Thoracic aorta (tissue), 2 donors: ENCODE data around the gene DNAJB1. TPM values are rescaled to one million over a fixed set of nuclear protein-coding genes. Genes with fewer than 3 reads are reported as not detected.

Experiments
- ATAC-seq: fragments of 150-250 bp; one replicate; pipeline ENCODE4 v1.8.0; 2017; ENCODE audit warnings: low read depth; ENCODE audit not compliant: insufficient number of reproducible peaks, low FRiP score
- DNase-seq: peaks from one replicate; pipeline ENCODE4 v3.0.0-alpha.2; 2020; ENCODE audit warnings: low spot score
- H3K27ac ChIP-seq, 2 donors: fragments of 200-600 bp; sonication (generic); 1 replicate in 1 of 2; 2 replicates in 1 of 2; pipeline ENCODE4 v1.5.1; 2016; ENCODE audit warnings: mild to moderate bottlenecking in 2 of 2, moderate library complexity in 2 of 2
- H3K27me3 ChIP-seq: fragments of 200-600 bp; sonication (generic); replicated peaks from 2 replicates; pipeline ENCODE4 v1.6.0; 2016; ENCODE audit warnings: mild to moderate bottlenecking; ENCODE audit not compliant: insufficient read depth
- H3K36me3 ChIP-seq: fragments of 200-600 bp; sonication (generic); one replicate; pipeline ENCODE4 v1.5.1; 2016
- H3K4me1 ChIP-seq, 2 donors: fragments of 200-600 bp; sonication (generic); 1 replicate in 1 of 2; 2 replicates in 1 of 2; pipeline versions ENCODE4 v1.5.1 to v1.6.0; 2016; ENCODE audit warnings: low read depth in 2 of 2, mild to moderate bottlenecking in 1 of 2; ENCODE audit not compliant: control insufficient read depth in 1 of 2
- H3K4me3 ChIP-seq: fragments of 200-600 bp; sonication (generic); 2 replicates; pipeline ENCODE4 v1.5.1; 2016; ENCODE audit warnings: mild to moderate bottlenecking
- H3K9me3 ChIP-seq: fragments of 200-600 bp; sonication (generic); 2 replicates; pipeline ENCODE4 v1.5.1; 2016
- CTCF ChIP-seq: fragments of 200-600 bp; sonication (generic); IDR thresholded peaks from one replicate; pipeline ENCODE4 v1.5.1; 2019; ENCODE audit warnings: antibody characterized with exemption
- total RNA-seq, 2 donors: library from RNA; depleted of rRNA; stranded (reverse); fragments of >200 nt; gene quantifications; one replicate each; pipeline versions ENCODE4 v1.1.0 to v1.2.3, GENCODE V29; 2016

DNAJB1 gene
- total RNA-seq, 2 donors from 2014 or later = 50.1 to 50.6 TPM

GRCh38 chr19:14560776-14561108 is 42.5 kb upstream of the DNAJB1 start:
- Histone ChIP-seq H3K9me3 (no peaks in the 10 kb centered on the region), H3K4me3 (no peak overlapping the region), H3K4me1 (peaks cover 18 to 45% of the 10 kb centered on the region in 2 donors), H3K36me3 (peaks cover 9% of the 10 kb centered on the region), H3K27me3 (no peaks in the 10 kb centered on the region), H3K27ac (peak overlapping the region; percentile 76 to 90)
- no peak for DNase-seq
- no peak for ATAC-seq
- TF ChIP-seq CTCF = no peak

- no peak for TF ChIP-seq CTCF
Measured at GRCh38 chr19:14559916-14560775, 41.9 kb upstream of the DNAJB1 start.

GRCh38 chr19:14558370-14559066 is 40.3 kb upstream of the DNAJB1 start:
- H3K27me3 ChIP-seq = no peaks in the 10 kb centered on the region
- H3K4me3 ChIP-seq = no peak overlapping the region
- DNase-seq (no peak), ATAC-seq (no peak)
- no peak overlapping the region for H3K27ac ChIP-seq
- H3K4me1 ChIP-seq = peaks cover 18 to 45% of the 10 kb centered on the region in 2 donors
- TF ChIP-seq CTCF = no peak
- no peaks in the 10 kb centered on the region for H3K9me3 ChIP-seq
- H3K36me3 ChIP-seq = no peaks in the 10 kb centered on the region

More at GRCh38 chr19:14559916-14560775, 41.9 kb upstream of the DNAJB1 start:
- H3K36me3 ChIP-seq = peaks cover 5% of the 10 kb centered on the region
- H3K4me1 ChIP-seq = peaks cover 18 to 45% of the 10 kb centered on the region in 2 donors
- no peak overlapping the region for H3K4me3 ChIP-seq
- H3K9me3 ChIP-seq = no peaks in the 10 kb centered on the region
- no peak for ATAC-seq
- H3K27me3 ChIP-seq = no peaks in the 10 kb centered on the region
- H3K27ac ChIP-seq = peak overlapping the region; percentile 76 to 90
- DNase-seq = no peak

- ATAC-seq = no peak
- H3K4me3 ChIP-seq = peak overlapping the region; percentile 50
- H3K4me1 ChIP-seq = peaks cover 18 to 30% of the 10 kb centered on the region in 2 donors
Measured at GRCh38 chr19:14556662-14557188, 38.5 kb upstream of the DNAJB1 start.

More at GRCh38 chr19:14556662-14557188, 38.5 kb upstream of the DNAJB1 start:
- Histone ChIP-seq H3K36me3 (no peaks in the 10 kb centered on the region), H3K27me3 (no peaks in the 10 kb centered on the region), H3K9me3 (no peaks in the 10 kb centered on the region), H3K27ac (peak overlapping the region in 1 of 2 donors; percentile 43)
- peak; percentile 96 for TF ChIP-seq CTCF
- no peak for DNase-seq
